ENCODE data around the gene KRTAP22-1. TPM values are rescaled to one million over a fixed set of nuclear protein-coding genes. Genes with fewer than 3 reads are reported as not detected.

The KRTAP22-1 gene
- total and polyA plus RNA-seq, 2 of the 8 experiments (the other 6 are each of a cell fraction or from before 2014, with no cell fraction given): not detected

DNA sequence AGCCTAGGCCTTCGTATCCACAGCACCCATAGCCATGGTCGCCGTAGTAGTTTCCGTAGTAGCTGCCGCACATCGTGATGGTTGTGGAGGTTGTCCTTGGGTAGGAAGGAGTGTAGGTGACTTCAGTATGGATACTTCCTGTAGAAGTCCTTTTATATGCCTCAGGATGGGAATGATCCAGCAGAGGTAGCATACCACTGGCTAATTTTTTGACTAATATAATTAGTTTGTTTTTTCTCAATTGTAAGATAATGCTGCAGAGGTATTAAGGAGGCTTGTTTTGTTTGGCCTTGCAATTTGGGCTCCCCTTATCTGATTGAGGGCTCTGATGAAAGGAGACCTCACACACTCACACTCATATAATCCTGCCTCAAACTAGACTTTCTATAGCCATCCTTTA is 2.1 kb upstream of the KRTAP22-1 start, which contains the start of gene KRTAP6-2 (continued):
- TF ChIP-seq, protein P1, sequence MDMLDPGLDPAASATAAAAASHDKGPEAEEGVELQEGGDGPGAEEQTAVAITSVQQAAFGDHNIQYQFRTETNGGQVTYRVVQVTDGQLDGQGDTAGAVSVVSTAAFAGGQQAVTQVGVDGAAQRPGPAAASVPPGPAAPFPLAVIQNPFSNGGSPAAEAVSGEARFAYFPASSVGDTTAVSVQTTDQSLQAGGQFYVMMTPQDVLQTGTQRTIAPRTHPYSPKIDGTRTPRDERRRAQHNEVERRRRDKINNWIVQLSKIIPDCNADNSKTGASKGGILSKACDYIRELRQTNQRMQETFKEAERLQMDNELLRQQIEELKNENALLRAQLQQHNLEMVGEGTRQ (IDR thresholded peaks at IDR 0.05; ENCODE audit: low read length): no peak

All from H1 (cell line).